GM23338 (cell line): ENCODE results near the gene PXMP4. TPM values are rescaled to one million over a fixed set of nuclear protein-coding genes. Genes with fewer than 3 reads are reported as not detected.

Experiments used
- ATAC-seq: fragments of 200-7000 bp; cut with Tn5 transposase; 3 replicates; pipeline ENCODE4 v1.9.1; 2020
- DNase-seq: peaks from one replicate; pipeline ENCODE4 v3.0.0-alpha.2; 2015; ENCODE audit warnings: low spot score
- H2AFZ ChIP-seq: fragments of 200-600 bp; sonication (generic); 2 replicates; pipeline ENCODE4 v1.8.0; 2016; ENCODE audit warnings: antibody characterized with exemption, mild to moderate bottlenecking, moderate library complexity
- H3F3A ChIP-seq: fragments of 200-600 bp; sonication (generic); replicated peaks from 2 replicates; pipeline ENCODE4 v1.8.0; 2017; ENCODE audit warnings: antibody characterized with exemption, mixed run types, low read depth
- H3K27ac ChIP-seq: fragments of 200-600 bp; sonication (generic); 2 replicates; pipeline ENCODE4 v1.6.1; 2016; ENCODE audit warnings: low read depth
- H3K27me3 ChIP-seq: fragments of 200-600 bp; sonication (generic); 2 replicates; pipeline ENCODE4 v1.8.0; 2016; ENCODE audit warnings: mild to moderate bottlenecking, mixed run types, moderate library complexity; ENCODE audit not compliant: insufficient read depth
- H3K36me3 ChIP-seq: fragments of 200-600 bp; sonication (generic); 2 replicates; pipeline ENCODE4 v1.8.0; 2016; ENCODE audit warnings: mild to moderate bottlenecking; ENCODE audit not compliant: insufficient read depth
- H3K4me1 ChIP-seq: fragments of 200-600 bp; sonication (generic); 2 replicates; pipeline ENCODE4 v1.8.0; 2016; ENCODE audit warnings: mild to moderate bottlenecking, moderate library complexity; ENCODE audit not compliant: insufficient read depth
- H3K4me2 ChIP-seq: fragments of 200-600 bp; sonication (generic); 2 replicates; pipeline ENCODE4 v1.7.1; 2017; ENCODE audit warnings: mixed run types
- H3K4me3 ChIP-seq: fragments of 200-600 bp; sonication (generic); 2 replicates; pipeline ENCODE4 v1.6.1; 2016; ENCODE audit warnings: mixed run types
- H3K79me2 ChIP-seq: fragments of 200-600 bp; sonication (generic); replicated peaks from 2 replicates; pipeline ENCODE4 v1.8.0; 2017; ENCODE audit warnings: mild to moderate bottlenecking; ENCODE audit not compliant: insufficient read depth
- H3K9me2 ChIP-seq: fragments of 200-600 bp; sonication (generic); 2 replicates; pipeline ENCODE4 v1.8.0; 2017; ENCODE audit not compliant: insufficient read depth
- H4K20me1 ChIP-seq: fragments of 200-600 bp; sonication (generic); replicated peaks from 2 replicates; pipeline ENCODE4 v1.8.0; 2017; ENCODE audit warnings: mild to moderate bottlenecking; ENCODE audit not compliant: insufficient read depth
- H3K27ac Mint-ChIP-seq: 2 replicates; pipeline ENCODE4 v1.8.0; 2020; ENCODE audit warnings: inconsistent platforms, mild to moderate bottlenecking, moderate library complexity, mixed read lengths
- H3K27me3 Mint-ChIP-seq: 3 replicates; pipeline ENCODE4 v1.8.0; 2022; ENCODE audit warnings: low read depth, mild to moderate bottlenecking, moderate library complexity, mixed read lengths, inconsistent platforms; ENCODE audit not compliant: insufficient read depth, poor library complexity
- H3K36me3 Mint-ChIP-seq: 3 replicates; pipeline ENCODE4 v1.8.0; 2021; ENCODE audit warnings: low read depth, mild to moderate bottlenecking, inconsistent platforms, moderate library complexity, mixed read lengths
- H3K4me1 Mint-ChIP-seq: 3 replicates; pipeline ENCODE4 v1.8.0; 2020; ENCODE audit warnings: mild to moderate bottlenecking, inconsistent platforms, mixed read lengths
- H3K4me3 Mint-ChIP-seq: 3 replicates; pipeline ENCODE4 v1.8.0; 2021; ENCODE audit warnings: moderate library complexity, mild to moderate bottlenecking, inconsistent platforms, mixed read lengths
- H3K9me3 Mint-ChIP-seq: 3 replicates; pipeline ENCODE4 v1.8.0; 2020; ENCODE audit warnings: moderate library complexity, mild to moderate bottlenecking, inconsistent platforms, mixed read lengths
- EZH2phosphoT487 ChIP-seq: fragments of 200-600 bp; sonication (generic); IDR thresholded peaks from one replicate; pipeline ENCODE4 v1.8.1; 2018; ENCODE audit warnings: antibody characterized with exemption; ENCODE audit not compliant: unreplicated experiment
- POLR2AphosphoS5 ChIP-seq: IDR thresholded peaks from 2 replicates; pipeline ENCODE4 v1.6.1; 2016; ENCODE audit warnings: antibody characterized with exemption, low read depth
- ZNF114 ChIP-seq: fragments of 250-450 bp; sonication (Bioruptor Pico); IDR thresholded peaks from 2 replicates; pipeline ENCODE4 v1.5.0; 2020; ENCODE audit warnings: mild to moderate bottlenecking, moderate library complexity
- polyA plus RNA-seq: library from polyadenylated mRNA; unstranded; fragments of >200 nt; fragmentation: Nextera tagmentation; extraction: Ambion mirVana; gene quantifications from 2 replicates; pipeline ENCODE4 v1.2.1, GENCODE V29; 2016
- total RNA-seq: library from RNA; depleted of rRNA; stranded (reverse); fragments of >200 nt; shearing (Covaris generic); gene quantifications from 2 replicates; pipeline ENCODE4 v1.2.3, GENCODE V29; 2014
- TF ChIP-seq, protein P1 (sequence below): IDR thresholded peaks from one replicate; pipeline ENCODE4 v1.6.1; 2018; ENCODE audit warnings: antibody characterized with exemption; ENCODE audit not compliant: unreplicated experiment
- TF ChIP-seq, protein P2 (sequence below): fragments of 250-450 bp; sonication (Bioruptor Pico); IDR thresholded peaks from 2 replicates; pipeline ENCODE4 v1.5.0; 2020; ENCODE audit warnings: mild to moderate bottlenecking, moderate library complexity

PXMP4 gene
- total and polyA plus RNA-seq, 2 experiments from 2014 or later, result 1.2 to 3.5 TPM

DNA sequence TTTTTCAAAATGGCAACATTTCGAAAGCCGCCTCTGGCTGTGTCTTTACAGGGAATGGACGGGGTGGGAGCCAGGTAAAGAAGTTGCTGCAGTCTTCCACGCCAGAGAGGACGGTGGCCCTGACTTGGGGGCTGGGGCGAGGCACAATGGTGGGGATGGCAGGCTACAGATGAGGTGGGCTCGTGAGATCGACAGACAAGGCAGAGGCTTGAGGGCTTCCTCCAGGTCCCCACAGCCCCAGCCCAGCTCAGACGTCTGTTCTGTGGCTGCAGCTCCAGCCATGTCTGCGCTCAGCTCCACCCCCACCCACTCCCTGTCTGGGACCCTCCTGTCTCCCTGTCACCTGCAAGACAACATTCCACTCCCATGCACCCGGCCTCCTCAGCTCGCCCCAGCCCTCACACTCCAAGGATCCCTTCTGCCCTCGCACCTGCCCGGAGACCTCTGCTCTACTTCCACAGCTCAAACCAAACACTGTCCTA is 65.4 kb downstream of the PXMP4 start:
- peak overlapping the region; percentile 78 for H3K27ac Mint-ChIP-seq
- H3K4me2 ChIP-seq, result no peak overlapping the region
- no peaks in the 10 kb centered on the region for H3F3A ChIP-seq
- H3K36me3 Mint-ChIP-seq, result no peaks in the 10 kb centered on the region; the same call in 2 of the 3 replicates
- no peaks in the 10 kb centered on the region; the same call in 1 of the 2 replicates for H3K4me1 ChIP-seq
- no peaks in the 10 kb centered on the region for H3K36me3 ChIP-seq
- no peaks in the 10 kb centered on the region; the same call in 2 of the 3 replicates for H3K9me3 Mint-ChIP-seq
- H3K9me2 ChIP-seq, result no peaks in the 10 kb centered on the region
- H4K20me1 ChIP-seq, result no peaks in the 10 kb centered on the region
- H3K4me1 Mint-ChIP-seq, result peaks cover 16% of the 10 kb centered on the region; the same call in 2 of the 3 replicates
- H3K4me3 Mint-ChIP-seq, result no peak overlapping the region
- H3K4me3 ChIP-seq, result no peak overlapping the region
- TF ChIP-seq POLR2AphosphoS5, result no peak
- TF ChIP-seq, protein P1, sequence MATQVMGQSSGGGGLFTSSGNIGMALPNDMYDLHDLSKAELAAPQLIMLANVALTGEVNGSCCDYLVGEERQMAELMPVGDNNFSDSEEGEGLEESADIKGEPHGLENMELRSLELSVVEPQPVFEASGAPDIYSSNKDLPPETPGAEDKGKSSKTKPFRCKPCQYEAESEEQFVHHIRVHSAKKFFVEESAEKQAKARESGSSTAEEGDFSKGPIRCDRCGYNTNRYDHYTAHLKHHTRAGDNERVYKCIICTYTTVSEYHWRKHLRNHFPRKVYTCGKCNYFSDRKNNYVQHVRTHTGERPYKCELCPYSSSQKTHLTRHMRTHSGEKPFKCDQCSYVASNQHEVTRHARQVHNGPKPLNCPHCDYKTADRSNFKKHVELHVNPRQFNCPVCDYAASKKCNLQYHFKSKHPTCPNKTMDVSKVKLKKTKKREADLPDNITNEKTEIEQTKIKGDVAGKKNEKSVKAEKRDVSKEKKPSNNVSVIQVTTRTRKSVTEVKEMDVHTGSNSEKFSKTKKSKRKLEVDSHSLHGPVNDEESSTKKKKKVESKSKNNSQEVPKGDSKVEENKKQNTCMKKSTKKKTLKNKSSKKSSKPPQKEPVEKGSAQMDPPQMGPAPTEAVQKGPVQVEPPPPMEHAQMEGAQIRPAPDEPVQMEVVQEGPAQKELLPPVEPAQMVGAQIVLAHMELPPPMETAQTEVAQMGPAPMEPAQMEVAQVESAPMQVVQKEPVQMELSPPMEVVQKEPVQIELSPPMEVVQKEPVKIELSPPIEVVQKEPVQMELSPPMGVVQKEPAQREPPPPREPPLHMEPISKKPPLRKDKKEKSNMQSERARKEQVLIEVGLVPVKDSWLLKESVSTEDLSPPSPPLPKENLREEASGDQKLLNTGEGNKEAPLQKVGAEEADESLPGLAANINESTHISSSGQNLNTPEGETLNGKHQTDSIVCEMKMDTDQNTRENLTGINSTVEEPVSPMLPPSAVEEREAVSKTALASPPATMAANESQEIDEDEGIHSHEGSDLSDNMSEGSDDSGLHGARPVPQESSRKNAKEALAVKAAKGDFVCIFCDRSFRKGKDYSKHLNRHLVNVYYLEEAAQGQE, result no peak
- ATAC-seq (no peak), DNase-seq (no peak)
- peaks cover 7% of the 10 kb centered on the region for H3K27me3 Mint-ChIP-seq
- no peak overlapping the region for H3K27ac ChIP-seq
- no peaks in the 10 kb centered on the region for H3K79me2 ChIP-seq
- H2AFZ ChIP-seq, result no peak overlapping the region
- no peaks in the 10 kb centered on the region for H3K27me3 ChIP-seq

DNA sequence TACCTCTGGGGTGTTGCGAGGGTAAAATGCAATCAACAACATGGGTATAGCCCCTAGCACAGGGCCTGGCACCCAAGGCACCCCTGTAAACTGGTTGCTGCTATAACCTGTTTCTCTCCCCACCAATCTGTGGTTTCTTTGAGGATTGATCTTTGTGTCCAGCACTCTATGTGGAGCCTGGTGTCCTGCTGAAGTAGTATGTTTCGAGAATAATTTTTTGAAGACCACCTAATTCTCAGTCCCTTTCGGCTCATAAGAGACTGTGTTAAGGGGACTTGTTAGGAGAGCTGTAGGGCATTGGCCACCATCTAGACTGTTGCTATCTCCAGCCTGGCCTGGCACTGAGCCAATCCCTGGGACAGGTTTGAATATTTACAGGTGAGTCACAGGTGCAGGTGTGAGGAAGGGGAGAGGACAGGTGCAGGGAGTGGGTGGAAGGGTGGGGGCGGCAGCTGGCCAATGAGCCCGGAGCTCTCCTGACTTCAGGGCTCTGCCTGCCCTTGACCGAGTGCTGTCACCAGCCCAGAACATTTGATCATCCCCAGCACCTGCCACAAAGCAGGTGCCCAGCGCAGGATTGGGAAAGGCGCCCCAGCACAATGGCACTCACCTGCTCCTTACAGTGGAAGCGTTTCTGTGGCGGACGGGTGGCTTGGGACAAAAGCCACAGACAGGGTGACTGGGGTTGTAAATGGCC is 66.1 kb downstream of the PXMP4 start:
- Mint-ChIP-seq H3K4me3 (no peak overlapping the region), H3K36me3 (no peaks in the 10 kb centered on the region; the same call in 2 of the 3 replicates), H3K27me3 (peaks cover 7% of the 10 kb centered on the region), H3K9me3 (no peaks in the 10 kb centered on the region; the same call in 2 of the 3 replicates), H3K27ac (0 out of 2 replicates have a peak overlapping the region, but pooled peaks have one; percentile 78), H3K4me1 (peaks cover 19% of the 10 kb centered on the region; the same call in 2 of the 3 replicates)
- Histone ChIP-seq H3K4me2 (no peak overlapping the region), H3K79me2 (no peaks in the 10 kb centered on the region), H3K27me3 (no peaks in the 10 kb centered on the region), H3F3A (no peaks in the 10 kb centered on the region), H3K27ac (no peak overlapping the region; the same call in 1 of the 2 replicates), H2AFZ (no peak overlapping the region), H3K4me1 (no peaks in the 10 kb centered on the region; the same call in 1 of the 2 replicates), H3K36me3 (no peaks in the 10 kb centered on the region), H3K9me2 (no peaks in the 10 kb centered on the region), H3K4me3 (no peak overlapping the region), H4K20me1 (no peaks in the 10 kb centered on the region)
- ATAC-seq (peak; percentile 26), DNase-seq (peak; percentile 20)
- TF ChIP-seq, protein P1, result no peak
- TF ChIP-seq EZH2phosphoT487 (no peak), ZNF114 (no peak)
- TF ChIP-seq, protein P2, sequence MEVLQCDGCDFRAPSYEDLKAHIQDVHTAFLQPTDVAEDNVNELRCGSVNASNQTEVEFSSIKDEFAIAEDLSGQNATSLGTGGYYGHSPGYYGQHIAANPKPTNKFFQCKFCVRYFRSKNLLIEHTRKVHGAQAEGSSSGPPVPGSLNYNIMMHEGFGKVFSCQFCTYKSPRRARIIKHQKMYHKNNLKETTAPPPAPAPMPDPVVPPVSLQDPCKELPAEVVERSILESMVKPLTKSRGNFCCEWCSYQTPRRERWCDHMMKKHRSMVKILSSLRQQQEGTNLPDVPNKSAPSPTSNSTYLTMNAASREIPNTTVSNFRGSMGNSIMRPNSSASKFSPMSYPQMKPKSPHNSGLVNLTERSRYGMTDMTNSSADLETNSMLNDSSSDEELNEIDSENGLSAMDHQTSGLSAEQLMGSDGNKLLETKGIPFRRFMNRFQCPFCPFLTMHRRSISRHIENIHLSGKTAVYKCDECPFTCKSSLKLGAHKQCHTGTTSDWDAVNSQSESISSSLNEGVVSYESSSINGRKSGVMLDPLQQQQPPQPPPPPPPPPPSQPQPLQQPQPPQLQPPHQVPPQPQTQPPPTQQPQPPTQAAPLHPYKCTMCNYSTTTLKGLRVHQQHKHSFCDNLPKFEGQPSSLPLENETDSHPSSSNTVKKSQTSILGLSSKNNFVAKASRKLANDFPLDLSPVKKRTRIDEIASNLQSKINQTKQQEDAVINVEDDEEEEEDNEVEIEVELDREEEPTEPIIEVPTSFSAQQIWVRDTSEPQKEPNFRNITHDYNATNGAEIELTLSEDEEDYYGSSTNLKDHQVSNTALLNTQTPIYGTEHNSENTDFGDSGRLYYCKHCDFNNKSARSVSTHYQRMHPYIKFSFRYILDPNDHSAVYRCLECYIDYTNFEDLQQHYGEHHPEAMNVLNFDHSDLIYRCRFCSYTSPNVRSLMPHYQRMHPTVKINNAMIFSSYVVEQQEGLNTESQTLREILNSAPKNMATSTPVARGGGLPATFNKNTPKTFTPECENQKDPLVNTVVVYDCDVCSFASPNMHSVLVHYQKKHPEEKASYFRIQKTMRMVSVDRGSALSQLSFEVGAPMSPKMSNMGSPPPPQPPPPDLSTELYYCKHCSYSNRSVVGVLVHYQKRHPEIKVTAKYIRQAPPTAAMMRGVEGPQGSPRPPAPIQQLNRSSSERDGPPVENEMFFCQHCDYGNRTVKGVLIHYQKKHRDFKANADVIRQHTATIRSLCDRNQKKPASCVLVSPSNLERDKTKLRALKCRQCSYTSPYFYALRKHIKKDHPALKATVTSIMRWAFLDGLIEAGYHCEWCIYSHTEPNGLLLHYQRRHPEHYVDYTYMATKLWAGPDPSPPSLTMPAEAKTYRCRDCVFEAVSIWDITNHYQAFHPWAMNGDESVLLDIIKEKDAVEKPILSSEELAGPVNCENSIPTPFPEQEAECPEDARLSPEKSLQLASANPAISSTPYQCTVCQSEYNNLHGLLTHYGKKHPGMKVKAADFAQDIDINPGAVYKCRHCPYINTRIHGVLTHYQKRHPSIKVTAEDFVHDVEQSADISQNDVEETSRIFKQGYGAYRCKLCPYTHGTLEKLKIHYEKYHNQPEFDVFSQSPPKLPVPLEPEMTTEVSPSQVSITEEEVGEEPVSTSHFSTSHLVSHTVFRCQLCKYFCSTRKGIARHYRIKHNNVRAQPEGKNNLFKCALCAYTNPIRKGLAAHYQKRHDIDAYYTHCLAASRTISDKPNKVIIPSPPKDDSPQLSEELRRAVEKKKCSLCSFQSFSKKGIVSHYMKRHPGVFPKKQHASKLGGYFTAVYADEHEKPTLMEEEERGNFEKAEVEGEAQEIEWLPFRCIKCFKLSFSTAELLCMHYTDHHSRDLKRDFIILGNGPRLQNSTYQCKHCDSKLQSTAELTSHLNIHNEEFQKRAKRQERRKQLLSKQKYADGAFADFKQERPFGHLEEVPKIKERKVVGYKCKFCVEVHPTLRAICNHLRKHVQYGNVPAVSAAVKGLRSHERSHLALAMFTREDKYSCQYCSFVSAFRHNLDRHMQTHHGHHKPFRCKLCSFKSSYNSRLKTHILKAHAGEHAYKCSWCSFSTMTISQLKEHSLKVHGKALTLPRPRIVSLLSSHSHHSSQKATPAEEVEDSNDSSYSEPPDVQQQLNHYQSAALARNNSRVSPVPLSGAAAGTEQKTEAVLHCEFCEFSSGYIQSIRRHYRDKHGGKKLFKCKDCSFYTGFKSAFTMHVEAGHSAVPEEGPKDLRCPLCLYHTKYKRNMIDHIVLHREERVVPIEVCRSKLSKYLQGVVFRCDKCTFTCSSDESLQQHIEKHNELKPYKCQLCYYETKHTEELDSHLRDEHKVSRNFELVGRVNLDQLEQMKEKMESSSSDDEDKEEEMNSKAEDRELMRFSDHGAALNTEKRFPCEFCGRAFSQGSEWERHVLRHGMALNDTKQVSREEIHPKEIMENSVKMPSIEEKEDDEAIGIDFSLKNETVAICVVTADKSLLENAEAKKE, result no peak
